GM06990 (cell line): ENCODE results near the gene NUP210L.

Source experiments
- DNase-seq: peaks from one replicate; pipeline ENCODE4 v3.0.0-alpha.2; 2011; ENCODE audit not compliant: insufficient read length; ENCODE audit errors: extremely low read depth
- H3K27me3 ChIP-seq: replicated peaks from 2 replicates; pipeline ENCODE4 v1.6.0; 2011; ENCODE audit warnings: low read length; ENCODE audit not compliant: control insufficient read depth, insufficient read depth
- H3K36me3 ChIP-seq: 2 replicates; pipeline ENCODE4 v1.5.1; 2011; ENCODE audit warnings: low read length; ENCODE audit not compliant: control insufficient read depth, insufficient read depth
- H3K4me3 ChIP-seq: replicated peaks from 2 replicates; pipeline ENCODE4 v1.5.1; 2011; ENCODE audit warnings: low read depth, mild to moderate bottlenecking, control low read depth, low read length
- CTCF ChIP-seq: IDR thresholded peaks from 2 replicates; pipeline ENCODE4 v1.5.1; 2011; ENCODE audit warnings: low read length, control low read depth, mild to moderate bottlenecking, inconsistent platforms; ENCODE audit not compliant: insufficient read depth, poor library complexity, severe bottlenecking

NUP210L gene

GRCh38 chr1:154182344-154183045 is 27.6 kb upstream of the NUP210L start:
- TF ChIP-seq CTCF: no peak
- peak overlapping the region; percentile 100 for H3K4me3 ChIP-seq
- peaks cover 4% of the 10 kb centered on the region; the same call in 1 of the 2 replicates for H3K36me3 ChIP-seq
- peak; percentile 81 for DNase-seq
- no peaks in the 10 kb centered on the region for H3K27me3 ChIP-seq

- TF ChIP-seq CTCF: no peak
- Histone ChIP-seq H3K27me3 (no peaks in the 10 kb centered on the region), H3K4me3 (peak overlapping the region; percentile 100), H3K36me3 (peaks cover 5% of the 10 kb centered on the region; the same call in 1 of the 2 replicates)
- no peak for DNase-seq
Observed at GRCh38 chr1:154181944-154182343, 27.1 kb upstream of the NUP210L start.

- Histone ChIP-seq H3K4me3 (peak overlapping the region; percentile 50), H3K36me3 (peaks cover 5% of the 10 kb centered on the region; the same call in 1 of the 2 replicates), H3K27me3 (no peaks in the 10 kb centered on the region)
- peak; percentile 53 for DNase-seq
- TF ChIP-seq CTCF: no peak
Observed at GRCh38 chr1:154179946-154180687, 25.2 kb upstream of the NUP210L start.

GRCh38 chr1:154178911-154179811 is 24.3 kb upstream of the NUP210L start:
- H3K4me3 ChIP-seq: no peak overlapping the region; the same call in 1 of the 2 replicates
- no peak for DNase-seq
- H3K27me3 ChIP-seq: no peaks in the 10 kb centered on the region
- H3K36me3 ChIP-seq: peaks cover 5% of the 10 kb centered on the region; the same call in 1 of the 2 replicates
- no peak for TF ChIP-seq CTCF

- Histone ChIP-seq H3K27me3 (no peaks in the 10 kb centered on the region), H3K36me3 (peaks cover 6% of the 10 kb centered on the region), H3K4me3 (no peak overlapping the region)
- DNase-seq: no peak
- TF ChIP-seq CTCF: no peak
Observed at GRCh38 chr1:154178013-154178412, 23.1 kb upstream of the NUP210L start.
